GM19043 (cell line): ENCODE measurements around the gene MED16.

ENCODE experiments used
- ATAC-seq: cut with Tn5 transposase; IDR thresholded peaks from one replicate; pipeline ENCODE4 v1.9.1; 2021; ENCODE audit warnings: low read depth; ENCODE audit not compliant: unreplicated experiment

MED16 gene

DNA sequence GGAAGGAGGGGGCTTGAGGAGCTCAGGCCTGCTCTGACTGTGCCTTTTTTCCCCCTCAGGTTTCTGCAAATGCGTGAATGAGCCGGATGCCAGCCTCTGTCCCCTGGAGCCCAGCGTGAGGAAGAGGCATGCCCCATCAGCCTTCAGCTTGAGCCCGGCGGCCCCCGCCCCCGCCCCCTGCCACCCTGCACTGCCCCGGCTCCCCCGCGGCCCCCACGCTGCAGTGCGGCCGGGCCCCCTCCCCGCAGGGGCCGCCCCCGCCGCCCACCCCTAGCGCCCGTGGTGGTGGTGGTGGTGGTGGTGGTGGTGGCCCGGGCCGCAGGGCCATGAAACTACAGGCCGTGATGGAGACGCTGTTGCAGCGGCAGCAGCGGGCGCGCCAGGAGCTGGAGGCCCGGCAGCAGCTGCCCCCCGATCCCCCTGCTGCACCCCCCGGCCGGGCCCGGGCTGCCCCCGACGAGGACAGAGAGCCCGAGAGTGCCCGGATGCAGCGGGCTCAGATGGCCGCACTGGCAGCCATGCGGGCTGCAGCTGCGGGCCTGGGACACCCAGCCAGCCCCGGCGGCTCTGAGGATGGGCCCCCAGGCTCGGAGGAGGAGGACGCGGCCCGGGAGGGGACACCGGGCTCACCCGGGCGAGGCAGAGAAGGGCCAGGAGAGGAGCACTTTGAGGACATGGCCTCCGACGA is 36.4 kb upstream of the MED16 start:
- no peak for ATAC-seq

DNA sequence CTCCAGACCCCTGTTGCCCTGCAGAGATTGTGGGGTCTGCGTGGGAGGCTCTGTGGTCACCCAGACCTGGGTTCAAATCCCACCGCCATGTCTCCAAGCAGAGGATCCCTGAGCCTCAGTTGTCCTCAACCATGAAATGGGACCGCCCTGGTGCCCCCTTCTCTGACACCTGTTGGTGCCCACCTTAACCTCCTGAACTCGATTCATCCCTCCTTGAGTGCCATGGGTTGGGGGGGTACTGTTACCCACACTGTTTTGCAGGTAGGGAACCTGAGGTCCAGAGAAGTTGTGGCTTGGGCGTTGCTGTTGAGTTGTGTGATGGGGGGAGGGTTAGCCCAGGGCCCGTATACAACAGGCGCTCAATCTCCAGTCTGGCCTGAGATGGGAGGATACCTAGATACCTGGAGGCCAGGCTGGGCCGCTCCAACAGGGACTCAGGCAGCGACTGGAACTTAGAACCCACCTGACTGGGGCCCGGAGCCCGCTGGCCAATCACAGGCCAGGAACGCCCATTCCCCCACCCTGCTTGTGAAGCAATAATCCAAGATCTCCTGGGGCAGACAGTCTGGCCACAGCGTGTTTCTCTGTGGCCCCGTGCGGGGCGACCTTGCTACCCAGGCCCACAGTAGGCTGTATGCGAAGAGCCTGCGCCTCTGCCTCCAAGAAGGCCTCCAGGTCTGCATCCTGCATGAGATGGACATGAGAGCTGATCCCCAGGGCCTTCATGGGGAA is 35.6 kb upstream of the MED16 start:
- no peak for ATAC-seq

DNA sequence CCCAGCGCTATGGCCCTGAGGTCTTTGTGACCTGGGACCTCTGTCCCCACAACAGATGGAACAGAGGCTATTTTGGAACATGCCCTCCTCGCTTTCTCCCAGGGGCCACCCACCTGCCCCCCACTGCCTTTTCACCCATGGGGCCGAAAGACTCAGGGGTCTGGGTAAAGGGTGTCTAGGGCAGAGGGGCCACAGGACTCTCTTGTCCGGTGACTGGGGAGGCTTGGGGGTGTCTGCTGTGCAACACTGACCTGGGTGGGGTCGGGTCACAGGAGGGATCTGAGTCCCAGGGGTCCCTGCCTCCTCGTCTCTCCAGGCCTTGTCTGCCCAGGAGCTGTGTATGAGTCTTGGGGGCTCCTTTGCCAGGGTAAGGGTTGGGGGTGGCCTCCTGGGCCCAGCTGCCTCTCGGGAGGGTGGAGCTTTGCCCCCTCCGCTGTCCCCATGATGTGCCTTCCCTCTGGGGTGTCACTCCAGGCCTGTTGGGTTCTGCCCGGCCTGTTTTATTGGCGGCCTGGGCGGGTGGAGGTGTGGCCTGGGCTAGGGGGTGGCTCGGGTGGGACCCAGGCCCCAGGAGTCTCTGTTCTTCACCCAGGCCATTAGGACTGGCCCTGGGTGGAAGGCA is 34.9 kb upstream of the MED16 start:
- no peak for ATAC-seq

DNA sequence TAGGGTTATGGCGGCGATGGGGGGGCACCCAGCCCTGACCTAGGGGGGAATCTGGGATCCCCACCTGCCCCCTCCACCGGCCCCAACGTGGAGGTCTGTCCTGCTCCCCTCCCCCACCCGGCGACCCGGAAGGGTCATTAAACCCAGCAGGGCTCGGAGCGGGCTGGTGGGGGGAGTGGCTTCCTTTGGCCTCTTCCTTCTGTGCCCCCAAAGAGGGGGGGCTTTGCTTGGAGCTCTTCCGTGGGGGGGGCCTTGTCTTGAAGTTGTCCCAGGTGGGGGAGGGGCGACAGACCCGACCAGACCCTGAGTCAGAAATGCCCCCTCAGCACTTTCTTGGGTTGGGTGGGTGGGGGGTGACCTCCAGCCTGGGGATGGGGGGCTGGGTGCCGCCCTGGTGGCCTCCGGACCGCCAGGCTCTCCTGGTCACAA is 34.4 kb upstream of the MED16 start:
- no peak for ATAC-seq

DNA sequence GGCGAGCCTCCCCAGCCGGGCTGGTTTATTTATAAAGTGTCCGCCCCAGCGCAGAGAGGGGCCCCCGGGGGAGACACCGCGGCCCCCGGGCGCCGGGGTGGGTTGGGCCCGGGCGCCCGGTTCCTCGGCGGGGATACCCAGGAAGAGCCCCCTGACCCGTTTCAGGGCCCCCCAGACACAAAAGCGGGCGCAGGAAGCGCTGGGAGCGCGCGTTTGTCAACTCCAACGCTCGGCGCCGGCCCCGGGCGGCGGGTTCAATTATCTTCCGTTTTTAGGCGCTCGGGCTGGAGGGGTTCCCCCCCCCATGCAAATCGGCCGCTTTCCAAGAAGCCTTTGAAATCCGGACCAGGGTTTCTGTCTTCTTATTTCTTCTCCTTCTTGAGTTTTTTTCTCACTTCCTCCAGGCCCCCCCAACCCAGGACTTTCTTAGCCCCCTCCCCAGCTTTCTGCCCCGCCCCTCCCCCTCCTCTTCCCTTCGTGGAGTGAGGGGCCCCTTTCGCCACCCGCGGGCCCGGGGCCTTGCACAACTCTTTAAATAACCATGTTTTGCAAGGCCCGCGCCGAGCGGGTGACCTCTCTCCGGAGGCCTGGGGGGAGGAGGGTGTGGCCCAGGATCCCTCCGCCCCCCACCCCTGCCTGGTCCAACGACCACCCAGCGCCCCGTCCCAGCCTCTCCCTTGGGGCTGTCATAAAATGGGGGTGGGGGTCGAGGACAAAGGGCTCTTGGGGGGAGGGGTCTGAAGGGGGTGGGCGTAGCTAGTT is 33.8 kb upstream of the MED16 start:
- no peak for ATAC-seq

DNA sequence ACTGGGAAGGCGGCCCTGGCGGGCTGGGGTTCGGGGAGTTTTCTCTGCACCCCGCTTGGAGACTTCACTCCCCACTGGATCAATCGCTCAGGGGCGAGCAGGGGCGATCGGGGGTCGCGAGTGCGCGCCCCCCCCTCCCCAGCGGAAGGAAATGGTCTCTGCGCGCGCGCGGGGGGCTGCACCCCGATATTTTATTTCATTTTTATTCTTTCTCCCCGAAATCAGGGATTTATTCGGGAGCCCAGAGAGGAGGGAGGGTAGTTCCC is 33.3 kb upstream of the MED16 start:
- no peak for ATAC-seq

DNA sequence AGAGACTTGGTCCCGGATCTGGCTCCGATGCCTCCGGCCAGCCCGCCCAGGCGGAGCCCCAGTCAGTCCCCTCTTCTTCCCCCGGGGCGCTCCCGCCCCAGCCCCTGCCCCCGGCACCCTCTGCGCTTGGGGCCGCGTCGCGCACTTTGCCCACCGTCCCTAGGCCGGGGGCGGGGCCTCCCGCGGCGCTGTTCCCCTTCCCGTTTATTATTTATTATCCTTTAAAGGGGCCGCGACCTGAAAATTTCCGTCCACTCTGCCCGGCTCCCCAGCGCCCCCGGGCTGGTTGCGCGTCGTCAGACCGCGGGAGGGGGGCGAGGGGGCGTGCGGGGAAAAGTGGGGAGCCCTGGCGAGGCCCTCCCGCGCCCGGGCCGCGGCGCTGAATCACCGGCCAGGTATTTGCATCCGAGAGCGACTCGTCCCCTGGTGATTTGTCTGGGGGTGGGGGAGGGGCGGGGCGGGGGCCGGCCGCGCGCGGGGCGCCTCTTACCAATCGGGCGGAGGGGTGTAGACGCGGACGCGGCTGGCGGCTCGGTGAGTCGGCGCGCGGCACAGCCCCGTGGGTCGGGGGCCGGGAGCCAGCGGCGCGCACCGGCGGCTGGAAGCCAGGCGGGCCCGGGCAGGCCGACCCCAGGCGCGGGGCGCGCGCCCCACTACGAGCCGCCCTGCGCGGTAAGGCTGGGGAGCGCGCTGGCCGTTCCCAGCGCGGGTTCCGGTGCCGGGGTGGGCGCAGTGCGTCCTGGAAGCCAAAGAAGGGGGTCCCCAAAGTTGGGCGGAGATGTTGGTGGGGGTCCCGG is 32.7 kb upstream of the MED16 start, which contains the start of gene ARID3A:
ARID3A (plus strand) TSS at position 510 of the 797 bp plus-strand sequence. CDS start 3,494 bp downstream, outside the sequence.
- ATAC-seq: no peak

DNA sequence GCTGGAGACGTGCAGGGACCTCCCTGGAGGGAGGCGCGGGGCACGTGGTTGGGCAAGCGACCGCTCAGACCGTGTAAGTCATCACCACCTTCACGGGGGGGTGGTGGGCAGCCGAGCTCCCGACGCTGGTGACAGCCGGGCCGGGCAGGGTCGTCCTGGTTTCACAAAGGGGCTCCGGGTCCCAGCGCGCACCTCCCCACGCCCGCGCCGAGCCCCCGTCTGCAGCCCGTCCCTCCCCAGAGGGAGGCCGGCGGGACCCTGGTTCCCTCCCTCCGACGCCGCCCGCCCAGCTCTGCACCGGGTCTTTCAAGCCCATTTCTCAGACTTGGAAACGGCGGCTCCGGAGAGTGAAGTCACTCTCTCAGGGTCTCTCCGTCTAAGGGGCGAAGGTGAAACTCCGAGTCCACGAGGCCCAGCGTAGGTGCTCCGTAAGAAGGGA is 32.1 kb upstream of the MED16 start:
- ATAC-seq: no peak

DNA sequence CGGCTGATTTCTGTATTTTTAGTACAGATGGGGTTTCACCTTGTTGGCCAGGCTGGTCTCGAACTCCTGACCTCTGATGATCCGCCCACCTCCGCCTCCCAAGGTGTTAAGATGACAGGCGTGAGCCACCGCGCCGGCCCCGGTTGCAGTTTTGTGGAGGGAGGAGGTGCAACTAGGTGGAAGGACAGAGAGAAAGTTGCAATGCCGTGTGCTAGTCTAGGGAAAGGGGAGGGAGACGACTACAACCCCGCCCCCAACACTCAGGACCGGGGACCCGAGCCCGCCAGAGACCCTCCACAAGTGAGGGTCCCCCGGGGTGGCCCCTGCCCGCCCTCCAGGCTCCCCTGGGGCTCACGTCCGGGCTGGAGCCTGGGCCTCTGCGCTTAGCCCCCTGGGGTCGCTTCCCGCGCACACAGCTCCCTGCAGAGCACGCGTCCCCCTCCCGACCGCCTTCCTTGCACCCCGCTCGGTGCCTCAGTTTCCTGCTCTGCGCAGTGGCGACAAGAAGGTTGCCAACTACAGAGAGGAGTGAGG is 31.6 kb upstream of the MED16 start:
- no peak for ATAC-seq

DNA sequence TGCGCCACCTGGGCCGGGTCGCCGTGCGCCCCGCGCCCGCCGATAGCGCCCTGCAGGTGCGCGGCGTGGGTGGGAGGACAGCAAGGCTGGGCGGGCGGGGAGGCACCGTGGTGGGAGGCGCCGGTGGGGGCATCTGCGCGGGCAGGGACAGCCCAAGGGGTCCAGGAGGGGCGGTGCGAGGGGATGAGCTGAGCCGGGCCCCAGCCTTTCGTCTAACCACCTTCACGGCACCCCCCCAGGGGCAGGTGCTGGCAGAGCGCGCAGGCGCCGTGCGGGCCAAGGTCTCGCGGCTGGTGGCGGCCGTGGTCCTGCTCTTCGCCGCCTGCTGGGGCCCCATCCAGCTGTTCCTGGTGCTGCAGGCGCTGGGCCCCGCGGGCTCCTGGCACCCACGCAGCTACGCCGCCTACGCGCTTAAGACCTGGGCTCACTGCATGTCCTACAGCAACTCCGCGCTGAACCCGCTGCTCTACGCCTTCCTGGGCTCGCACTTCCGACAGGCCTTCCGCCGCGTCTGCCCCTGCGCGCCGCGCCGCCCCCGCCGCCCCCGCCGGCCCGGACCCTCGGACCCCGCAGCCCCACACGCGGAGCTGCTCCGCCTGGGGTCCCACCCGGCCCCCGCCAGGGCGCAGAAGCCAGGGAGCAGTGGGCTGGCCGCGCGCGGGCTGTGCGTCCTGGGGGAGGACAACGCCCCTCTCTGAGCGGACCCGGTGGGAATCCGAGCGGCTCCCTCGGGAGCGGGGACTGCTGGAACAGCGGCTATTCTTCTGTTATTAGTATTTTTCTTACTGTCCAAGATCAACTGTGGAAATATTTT is 27.3 kb upstream of the MED16 start:
- no peak for ATAC-seq

DNA sequence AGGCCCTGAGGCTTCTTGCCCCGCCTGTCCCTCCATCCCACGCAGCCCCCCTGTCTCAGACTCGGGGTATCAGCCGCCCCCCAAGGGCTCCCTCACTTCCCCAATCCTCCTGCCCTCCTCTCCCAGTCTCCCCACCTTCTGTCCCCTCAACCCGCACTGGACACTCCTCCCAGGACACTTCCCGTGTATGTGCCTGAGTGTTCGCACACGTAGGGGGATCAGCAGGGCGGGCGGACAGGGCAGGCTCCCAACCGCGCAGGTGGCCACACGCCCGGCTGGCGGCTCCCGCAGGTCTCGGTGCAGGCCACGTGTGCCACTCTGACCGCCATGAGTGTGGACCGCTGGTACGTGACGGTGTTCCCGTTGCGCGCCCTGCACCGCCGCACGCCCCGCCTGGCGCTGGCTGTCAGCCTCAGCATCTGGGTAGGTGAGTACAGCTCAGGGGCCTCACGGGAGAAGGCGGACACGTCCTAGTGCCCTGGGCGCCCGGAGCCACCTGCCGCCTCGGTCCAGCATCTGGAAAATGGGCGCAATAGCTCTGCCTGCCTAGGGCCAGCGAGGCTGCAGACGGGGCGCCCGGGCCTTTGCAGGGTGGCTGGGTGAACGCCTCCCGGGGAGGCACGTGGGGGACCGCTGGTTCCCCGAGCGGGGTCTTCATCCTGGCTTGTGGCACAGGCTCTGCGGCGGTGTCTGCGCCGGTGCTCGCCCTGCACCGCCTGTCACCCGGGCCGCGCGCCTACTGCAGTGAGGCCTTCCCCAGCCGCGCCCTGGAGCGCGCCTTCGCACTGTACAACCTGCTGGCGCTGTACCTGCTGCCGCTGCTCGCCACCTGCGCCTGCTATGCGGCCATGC is 26.4 kb upstream of the MED16 start:
- ATAC-seq: no peak

DNA sequence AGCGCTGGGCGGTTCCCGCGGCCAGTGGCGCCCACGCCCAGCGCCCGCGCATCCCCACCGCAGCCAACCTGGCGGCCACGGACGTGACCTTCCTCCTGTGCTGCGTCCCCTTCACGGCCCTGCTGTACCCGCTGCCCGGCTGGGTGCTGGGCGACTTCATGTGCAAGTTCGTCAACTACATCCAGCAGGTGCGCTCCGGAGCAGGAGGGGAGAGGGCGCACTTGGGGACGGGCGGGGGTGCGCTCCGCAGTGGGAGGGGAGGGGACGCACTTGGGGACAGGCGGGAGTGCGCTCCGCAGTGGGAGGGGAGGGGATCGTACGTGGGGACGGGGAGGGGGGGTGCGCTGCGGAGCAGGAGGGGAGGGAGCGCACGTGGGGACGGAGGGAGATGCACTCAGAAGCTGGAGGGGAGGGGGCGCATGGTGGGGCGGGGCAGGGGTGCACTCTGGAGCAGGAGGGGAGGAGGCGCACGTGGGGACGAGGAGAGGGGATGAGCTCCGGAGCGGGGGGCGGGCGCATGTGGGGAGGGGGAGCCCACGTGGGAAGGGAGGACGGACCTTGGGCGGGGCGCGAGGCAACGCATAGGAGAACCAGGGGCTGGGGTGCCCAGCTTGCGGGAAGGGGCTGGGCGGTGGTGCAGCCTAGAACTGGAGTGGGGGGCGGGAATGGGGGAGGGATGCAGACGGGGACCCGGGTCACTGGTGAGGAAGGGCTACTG is 25.7 kb upstream of the MED16 start:
- ATAC-seq: no peak

DNA sequence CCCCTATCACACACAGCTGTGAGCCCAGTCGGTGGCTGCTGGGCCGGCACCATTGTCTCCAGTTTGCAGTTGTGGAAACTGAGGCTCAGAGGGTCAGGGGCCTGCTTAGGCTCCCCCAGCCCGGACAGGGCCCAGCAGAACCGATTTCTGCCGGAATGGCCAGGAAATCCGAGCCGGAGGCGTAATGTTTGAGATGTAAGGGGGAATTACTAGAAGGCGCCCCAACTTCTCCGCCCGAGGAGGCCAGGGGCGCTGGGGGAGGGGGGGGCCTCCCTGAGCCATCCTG is 25.1 kb upstream of the MED16 start:
- no peak for ATAC-seq

DNA sequence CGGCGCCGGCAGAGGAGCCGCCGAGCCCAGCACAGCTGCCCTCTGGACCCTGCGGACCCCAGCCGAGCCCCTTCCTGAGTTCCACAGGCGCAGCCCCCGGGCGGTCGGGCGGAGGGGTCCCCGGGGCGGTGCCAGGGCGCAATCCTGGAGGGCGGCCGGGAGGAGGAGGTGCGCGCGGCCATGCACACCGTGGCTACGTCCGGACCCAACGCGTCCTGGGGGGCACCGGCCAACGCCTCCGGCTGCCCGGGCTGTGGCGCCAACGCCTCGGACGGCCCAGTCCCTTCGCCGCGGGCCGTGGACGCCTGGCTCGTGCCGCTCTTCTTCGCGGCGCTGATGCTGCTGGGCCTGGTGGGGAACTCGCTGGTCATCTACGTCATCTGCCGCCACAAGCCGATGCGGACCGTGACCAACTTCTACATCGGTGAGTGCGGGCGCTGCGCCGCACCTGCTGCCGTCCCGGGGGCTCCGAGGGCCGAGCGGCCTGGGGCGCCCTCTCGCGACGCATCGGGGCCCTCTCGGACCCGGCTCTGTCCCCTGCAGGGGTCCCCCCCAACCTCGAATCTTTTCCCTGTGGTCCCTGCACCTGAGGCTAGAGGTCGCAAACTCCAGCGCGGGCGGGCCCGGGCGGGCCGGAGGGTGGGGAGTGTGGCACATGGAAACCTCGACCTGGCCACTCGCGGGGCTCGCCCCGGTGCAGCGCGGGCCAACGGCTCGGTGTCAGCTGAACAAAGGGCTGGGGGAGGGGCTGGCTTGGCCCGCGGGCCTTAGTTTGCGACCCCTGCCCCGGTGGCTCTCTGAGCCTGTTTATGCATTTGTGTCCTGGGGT is 24.6 kb upstream of the MED16 start, which contains the start of gene KISS1R:
KISS1R (plus strand) TSS at position 11 of the 829 bp plus-strand sequence; CDS start at position 181, 170 bp downstream.
- ATAC-seq: no peak

DNA sequence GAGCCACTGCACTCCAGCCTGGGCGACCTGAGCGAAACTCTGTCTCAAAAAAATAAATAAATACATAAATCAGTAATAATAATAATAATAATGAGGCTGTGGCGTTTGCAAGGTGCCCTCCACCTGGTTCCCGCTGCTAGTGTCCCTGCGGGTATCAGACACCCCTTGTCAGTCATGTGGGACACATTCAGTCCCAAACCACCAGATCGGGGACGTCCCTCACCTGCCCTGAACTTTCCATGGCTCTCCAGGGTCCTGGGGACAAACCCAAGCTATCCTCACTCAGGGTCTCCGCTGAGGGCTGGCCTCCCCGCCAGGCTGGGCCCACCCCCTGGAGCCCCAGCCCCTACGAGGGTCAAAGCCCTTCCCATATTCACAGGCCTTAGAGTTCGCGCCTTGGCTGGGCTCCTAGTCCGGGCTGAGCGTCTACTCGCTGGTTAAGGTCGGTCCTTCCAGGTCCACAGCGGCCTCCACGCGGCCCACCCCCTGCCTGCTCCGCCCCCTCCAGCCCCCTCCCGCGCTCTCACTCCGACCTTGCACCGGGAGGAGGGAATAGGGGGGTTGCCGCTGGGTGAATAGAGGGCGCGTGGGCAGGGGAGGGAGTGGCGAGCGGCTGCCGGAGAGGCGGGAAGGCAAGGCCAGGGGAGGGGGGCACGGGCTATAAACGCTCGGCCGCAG is 23.8 kb upstream of the MED16 start:
- ATAC-seq: no peak

DNA sequence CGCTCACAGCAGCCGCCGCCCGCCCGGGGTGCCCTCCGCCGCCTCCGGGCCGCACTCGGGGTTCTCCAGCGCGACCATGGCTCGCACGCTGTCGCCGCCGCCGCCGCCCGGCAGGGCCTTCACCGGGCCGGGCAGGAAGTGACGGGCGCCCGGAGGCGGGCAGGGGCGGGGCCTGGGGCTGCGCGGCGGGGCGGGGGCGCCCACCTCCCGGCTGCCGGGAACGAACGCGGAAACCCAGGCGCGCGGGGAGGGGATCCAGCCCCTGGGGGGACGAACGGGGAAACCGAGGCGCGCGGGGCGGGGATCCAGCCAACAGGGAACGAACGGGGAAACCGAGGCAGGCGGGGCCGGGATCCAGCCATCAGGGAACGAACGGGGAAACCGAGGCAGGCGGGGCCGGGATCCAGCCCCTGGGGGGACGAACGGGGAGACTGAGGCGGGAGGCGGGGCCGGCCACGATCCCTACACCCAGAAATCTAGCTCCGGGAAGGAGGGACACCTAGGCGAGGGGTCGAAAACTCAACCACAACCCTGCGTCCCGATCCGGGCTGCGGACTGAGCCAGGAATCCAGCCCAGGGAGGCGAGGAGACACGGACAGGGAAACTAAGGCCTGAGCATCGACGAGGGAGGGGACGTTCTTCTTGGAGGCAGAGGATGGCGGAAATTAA is 20.2 kb upstream of the MED16 start, which contains the start of gene R3HDM4:
R3HDM4 (minus strand) TSS at position 140 of the 669 bp plus-strand sequence; CDS start at position 78, 62 bp downstream.
- ATAC-seq: no peak
